H1 (cell line): ENCODE data around the gene KLHL40. TPM values are rescaled to one million over a fixed set of nuclear protein-coding genes. Genes with fewer than 3 reads are reported as not detected.

Experiments
- CTCF ChIA-PET: fragments of 300-600 bp; sonication (Branson Sonifier 250); formaldehyde crosslinking; loops from one replicate; lab custom pipeline; 2021; ENCODE audit not compliant: partially characterized antibody; lab: Charles Lee
- POLR2A ChIA-PET: fragments of 300-600 bp; sonication (Branson Sonifier 250); formaldehyde crosslinking; loops from one replicate; lab custom pipeline; 2021; ENCODE audit warnings: inconsistent platforms; ENCODE audit not compliant: partially characterized antibody; lab: Charles Lee
- DNase-seq, 2 experiments: peaks; one replicate each; pipeline versions ENCODE4 v3.0.0 to v3.0.0-alpha.2; 2010 to 2022; ENCODE audit warnings: low spot score in 2 of 2, low read depth in 1 of 2, mixed read lengths in 1 of 2
- FAIRE-seq: peaks from 2 replicates; lab custom pipeline; 2011; peaks lifted over from hg19 to GRCh38; lab: Jason Lieb, UNC
- H2AFZ ChIP-seq: 2 replicates; pipeline ENCODE4 v1.8.1; 2012; ENCODE audit warnings: low read length, inconsistent platforms
- H2AK5ac ChIP-seq: 2 replicates; pipeline ENCODE4 v1.6.1; 2013; ENCODE audit warnings: low read depth, low read length
- H2BK120ac ChIP-seq: replicated peaks from 2 replicates; pipeline ENCODE3; 2013; ENCODE audit warnings: low read depth, low read length, inconsistent platforms
- H2BK12ac ChIP-seq: 2 replicates; pipeline ENCODE4 v1.6.1; 2013; ENCODE audit warnings: low read depth, low read length
- H2BK15ac ChIP-seq: 2 replicates; pipeline ENCODE4 v1.6.1; 2013; ENCODE audit warnings: low read length
- H2BK20ac ChIP-seq: 2 replicates; pipeline ENCODE4 v1.6.1; 2013; ENCODE audit warnings: low read length
- H2BK5ac ChIP-seq: 2 replicates; pipeline ENCODE4 v1.6.1; 2013; ENCODE audit warnings: low read depth, low read length
- H3K14ac ChIP-seq: 2 replicates; pipeline ENCODE4 v1.6.1; 2013; ENCODE audit warnings: inconsistent platforms; ENCODE audit not compliant: insufficient read length
- H3K18ac ChIP-seq: 2 replicates; pipeline ENCODE4 v1.6.1; 2013; ENCODE audit warnings: low read length; ENCODE audit errors: extremely low read depth
- H3K23ac ChIP-seq: 2 replicates; pipeline ENCODE4 v1.6.1; 2013; ENCODE audit warnings: inconsistent platforms; ENCODE audit not compliant: insufficient read length
- H3K23me2 ChIP-seq: 2 replicates; pipeline ENCODE4 v1.6.1; 2013; ENCODE audit warnings: low read depth, low read length
- H3K27ac ChIP-seq: 2 replicates; pipeline ENCODE4 v1.6.1; 2011; ENCODE audit warnings: low read depth, low read length, inconsistent platforms
- H3K27me3 ChIP-seq, 4 experiments: replicated peaks in 1 of 4; 1 replicate in 1 of 4; 2 replicates in 3 of 4; pipeline versions ENCODE4 v1.6.1 to v1.8.1; 2011 to 2013; ENCODE audit warnings: low read length in 3 of 4, mild to moderate bottlenecking in 3 of 4, inconsistent platforms in 2 of 4, mixed read lengths in 2 of 4, moderate library complexity in 1 of 4; ENCODE audit not compliant: control insufficient read depth in 3 of 4, insufficient read depth in 3 of 4; ENCODE audit errors: extremely low read depth in 1 of 4
- H3K36me3 ChIP-seq, 4 experiments: 2 replicates each; pipeline versions ENCODE4 v1.6.1 to v1.8.1; 2011 to 2013; ENCODE audit warnings: mild to moderate bottlenecking in 4 of 4, low read length in 3 of 4, moderate library complexity in 2 of 4, control low read depth in 1 of 4, inconsistent platforms in 1 of 4; ENCODE audit not compliant: insufficient read depth in 4 of 4, control insufficient read depth in 2 of 4
- H3K4ac ChIP-seq: replicated peaks from 2 replicates; pipeline ENCODE3; 2013; ENCODE audit warnings: low read length, low read depth, mixed read lengths, inconsistent platforms; ENCODE audit not compliant: insufficient read length
- H3K4me1 ChIP-seq, 4 experiments: replicated peaks in 1 of 4; 1 replicate in 1 of 4; 2 replicates in 3 of 4; pipeline versions ENCODE4 v1.6.1 to v1.8.1; 2011 to 2013; ENCODE audit warnings: low read length in 3 of 4, inconsistent platforms in 2 of 4, mixed read lengths in 1 of 4; ENCODE audit not compliant: insufficient read depth in 4 of 4, control insufficient read depth in 3 of 4
- H3K4me2 ChIP-seq, 2 experiments: 2 replicates each; pipeline versions ENCODE4 v1.6.1 to v1.8.1; 2011 to 2013; ENCODE audit warnings: low read depth in 2 of 2, low read length in 2 of 2, control low read depth in 1 of 2, inconsistent platforms in 1 of 2, mild to moderate bottlenecking in 1 of 2; ENCODE audit not compliant: insufficient read depth in 1 of 2
- H3K4me3 ChIP-seq, 4 experiments: fragments of 200-600, 300-600 bp in 1 of 4; sonication (generic), shearing (Covaris generic), sonication (Bioruptor Twin) in 1 of 4; 2 replicates each; pipeline versions ENCODE4 v1.5.1 to v1.8.1; 2011 to 2016; ENCODE audit warnings: low read length in 4 of 4, low read depth in 3 of 4, control low read depth in 2 of 4, inconsistent platforms in 2 of 4, mild to moderate bottlenecking in 2 of 4, mixed read lengths in 1 of 4, moderate library complexity in 1 of 4; ENCODE audit not compliant: insufficient read depth in 2 of 4; ENCODE audit errors: extremely low read depth in 1 of 4
- H3K56ac ChIP-seq: replicated peaks from 2 replicates; pipeline ENCODE3; 2013; ENCODE audit warnings: low read depth, mild to moderate bottlenecking, mixed read lengths, low read length, inconsistent platforms; ENCODE audit not compliant: insufficient read length
- H3K79me1 ChIP-seq: 2 replicates; pipeline ENCODE4 v1.6.1; 2013; ENCODE audit warnings: low read depth, low read length, control low read depth
- H3K79me2 ChIP-seq, 2 experiments: 2 replicates each; pipeline versions ENCODE4 v1.6.1 to v1.8.1; 2012 to 2013; ENCODE audit warnings: low read length in 2 of 2, mild to moderate bottlenecking in 2 of 2, inconsistent platforms in 1 of 2; ENCODE audit not compliant: insufficient read depth in 2 of 2, control insufficient read depth in 1 of 2
- H3K9ac ChIP-seq, 4 experiments: replicated peaks in 1 of 4; 1 replicate in 1 of 4; 2 replicates in 3 of 4; pipeline versions ENCODE4 v1.6.1 to v1.8.1; 2011 to 2013; ENCODE audit warnings: low read depth in 3 of 4, low read length in 3 of 4, control low read depth in 2 of 4, mild to moderate bottlenecking in 2 of 4, moderate library complexity in 2 of 4, inconsistent platforms in 1 of 4; ENCODE audit errors: extremely low read depth in 1 of 4
- H3K9me3 ChIP-seq, 2 experiments: 2 replicates each; pipeline versions ENCODE4 v1.6.1 to v1.8.1; 2012 to 2013; ENCODE audit warnings: mild to moderate bottlenecking in 2 of 2, moderate library complexity in 2 of 2, control low read depth in 1 of 2, inconsistent platforms in 1 of 2, low read depth in 1 of 2, low read length in 1 of 2, mixed read lengths in 1 of 2; ENCODE audit not compliant: insufficient read depth in 2 of 2
- H4K20me1 ChIP-seq, 2 experiments: replicated peaks in 1 of 2; 2 replicates each; pipeline versions ENCODE3 to v1.8.1; 2011 to 2013; ENCODE audit warnings: inconsistent platforms in 2 of 2, low read length in 2 of 2, mild to moderate bottlenecking in 1 of 2; ENCODE audit not compliant: insufficient read depth in 2 of 2, control insufficient read depth in 1 of 2
- H4K5ac ChIP-seq: 2 replicates; pipeline ENCODE4 v1.6.1; 2013; ENCODE audit warnings: low read length, low read depth, mixed read lengths, inconsistent platforms; ENCODE audit not compliant: insufficient read length
- H4K8ac ChIP-seq: 2 replicates; pipeline ENCODE4 v1.8.0; 2013; ENCODE audit warnings: mild to moderate bottlenecking, moderate library complexity, low read length, inconsistent platforms; ENCODE audit not compliant: insufficient read depth; ENCODE audit errors: extremely low read depth
- H4K91ac ChIP-seq: replicated peaks from 2 replicates; pipeline ENCODE3; 2013; ENCODE audit warnings: low read length, mixed read lengths, inconsistent platforms; ENCODE audit not compliant: insufficient read length
- BACH1 ChIP-seq: IDR thresholded peaks from 2 replicates; pipeline ENCODE4 v1.6.1; 2012; ENCODE audit warnings: low read length, improper control_type of control experiment
- BCL11A ChIP-seq, 2 experiments: IDR thresholded peaks; one replicate each; pipeline ENCODE4 v1.6.1; 2011; ENCODE audit warnings: low read depth in 2 of 2, low read length in 2 of 2, mild to moderate bottlenecking in 2 of 2
- BRCA1 ChIP-seq: IDR thresholded peaks from 2 replicates; pipeline ENCODE4 v1.6.1; 2012; ENCODE audit warnings: low read depth, low read length, improper control_type of control experiment
- FOSL1 ChIP-seq: IDR thresholded peaks from 2 replicates; pipeline ENCODE4 v1.6.1; 2011; ENCODE audit warnings: mild to moderate bottlenecking, low read depth, low read length, moderate library complexity; ENCODE audit not compliant: insufficient read depth
- GABPA ChIP-seq: IDR thresholded peaks from 2 replicates; pipeline ENCODE4 v1.6.1; 2011; ENCODE audit warnings: mild to moderate bottlenecking, low read length, moderate library complexity, borderline replicate concordance; ENCODE audit not compliant: insufficient read depth
- JUND ChIP-seq: IDR thresholded peaks from 2 replicates; pipeline ENCODE4 v1.6.1; 2011; ENCODE audit warnings: mild to moderate bottlenecking, improper control_type of control experiment, low read length
- KDM4A ChIP-seq: IDR thresholded peaks from one replicate; pipeline ENCODE4 v1.7.1; 2012; ENCODE audit warnings: low read depth, mild to moderate bottlenecking, moderate library complexity, low read length, inconsistent platforms; ENCODE audit not compliant: severe bottlenecking
- POLR2A ChIP-seq, 2 experiments: IDR thresholded peaks; 1 replicate in 1 of 2; 2 replicates in 1 of 2; pipeline ENCODE4 v1.6.1; 2011; ENCODE audit warnings: low read depth in 2 of 2, low read length in 2 of 2, mild to moderate bottlenecking in 2 of 2; ENCODE audit errors: control extremely low read depth in 1 of 2
- POU5F1 ChIP-seq: IDR thresholded peaks from 2 replicates; pipeline ENCODE4 v1.6.1; 2011; ENCODE audit warnings: low read depth, mild to moderate bottlenecking, low read length, moderate library complexity
- RBBP5 ChIP-seq: IDR thresholded peaks from 2 replicates; pipeline ENCODE4 v1.7.1; 2012; ENCODE audit warnings: low read depth, mild to moderate bottlenecking, inconsistent platforms, low read length, moderate library complexity, borderline replicate concordance
- RNF2 ChIP-seq: fragments of 200-900, 300-1000 bp; sonication (generic); IDR thresholded peaks from 2 replicates; pipeline ENCODE4 v1.7.1; 2016; ENCODE audit warnings: borderline replicate concordance, low read depth, mild to moderate bottlenecking, antibody characterized with exemption, low read length; ENCODE audit not compliant: poor library complexity, severe bottlenecking; ENCODE audit errors: missing control alignments
- SAP30 ChIP-seq: fragments of 300-600 bp; sonication (generic); IDR thresholded peaks from 2 replicates; pipeline ENCODE4 v1.7.1; 2012; ENCODE audit warnings: low read length, moderate library complexity, mild to moderate bottlenecking, inconsistent platforms; ENCODE audit not compliant: insufficient read depth, insufficient replicate concordance
- SRF ChIP-seq: IDR thresholded peaks from 2 replicates; pipeline ENCODE4 v1.6.1; 2011; ENCODE audit warnings: mild to moderate bottlenecking, low read depth, low read length, moderate library complexity
- TBP ChIP-seq: IDR thresholded peaks from 2 replicates; pipeline ENCODE4 v1.6.1; 2011; ENCODE audit warnings: low read depth, low read length, improper control_type of control experiment
- WGBS, 2 experiments: shearing (Covaris generic) in 1 of 2; methylation state at CpG; one replicate each; pipeline versions ENCODE4 v1.1.6 to v1.1.7; 2013 to 2015; ENCODE audit warnings: low lambda C conversion rate in 2 of 2, mixed read lengths in 2 of 2, inconsistent platforms in 1 of 2, low coverage in 1 of 2, missing lambda C conversion rate in 1 of 2; ENCODE audit not compliant: insufficient replicate concordance in 2 of 2, insufficient coverage in 1 of 2, insufficient read length in 1 of 2; ENCODE audit errors: extremely low coverage in 1 of 2, missing lambda C conversion rate in 1 of 2; 5-methylcytosine and 5-hydroxymethylcytosine counted together
- polyA plus RNA-seq, 7 experiments: library from polyadenylated mRNA; depleted of rRNA in 3 of 7; stranded (reverse) in 5 of 7; unstranded in 2 of 7; fragments of >200 nt in 5 of 7; fragments of 200-250 nt in 2 of 7; gene quantifications; 1 replicate in 5 of 7; 2 replicates in 1 of 7; 4 replicates in 1 of 7; pipeline versions ENCODE4 v1.2.1 to v1.2.3, GENCODE V29; 2011 to 2013; ENCODE audit warnings: missing spikeins in 2 of 7, mixed read lengths in 2 of 7
- total RNA-seq: library from RNA; stranded (reverse); fragmentation: NEBNext Ultra II Directional; extraction: Animal tissue kit (Norgen Biotek cat#: 25700); gene quantifications from 2 replicates; pipeline ENCODE4 v1.2.1, GENCODE V29; 2021

KLHL40 gene
- total and polyA plus RNA-seq, 2 of the 8 experiments (the other 6 are each of a cell fraction or from before 2014, with no cell fraction given) = 0.02 TPM; not detected in 1

DNA sequence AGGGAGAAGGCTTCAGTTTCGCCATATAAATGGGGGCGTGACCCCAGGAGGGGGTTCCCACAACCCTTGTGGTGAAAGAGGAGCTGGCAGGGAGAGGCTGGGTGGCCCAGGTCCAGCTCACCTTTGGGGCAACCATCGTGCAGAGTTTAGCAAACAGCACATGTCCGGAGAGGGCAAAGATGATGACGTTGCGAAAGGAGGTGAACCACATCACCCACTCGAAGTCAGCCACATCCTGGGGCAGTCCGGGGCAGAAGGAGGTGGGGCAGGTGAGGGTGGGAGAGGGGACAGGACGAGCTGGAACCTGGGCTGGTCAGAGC is 13.5 kb downstream of the KLHL40 start:
- Histone ChIP-seq H3K4me2 (no peak overlapping the region), H3K27ac (no peak overlapping the region), H4K5ac (no peak overlapping the region), H2BK120ac (no peak overlapping the region), H3K4ac (no peak overlapping the region), H3K79me1 (no peaks in the 10 kb centered on the region), H4K20me1 (peaks cover 0 to 2% of the 10 kb centered on the region in 2 experiments), H2BK15ac (no peak overlapping the region), H3K56ac (no peak overlapping the region), H2BK12ac (no peak overlapping the region), H2AK5ac (no peak overlapping the region), H3K23ac (no peak overlapping the region), H4K8ac (no peak overlapping the region), H3K36me3 (no peaks in the 10 kb centered on the region), H3K27me3 (0 out of 7 replicates have a peak, but pooled peaks cover 0 to 2% (median 0%) of the 10 kb centered on the region in 4 experiments), H3K23me2 (peaks cover 2% of the 10 kb centered on the region; the same call in 1 of the 2 replicates), H3K14ac (no peak overlapping the region), H3K9me3 (no peaks in the 10 kb centered on the region), H2BK5ac (no peak overlapping the region), H3K4me3 (no peak overlapping the region), H3K9ac (no peak overlapping the region), H3K4me1 (peaks cover 0 to 12% (median 0%) of the 10 kb centered on the region in 4 experiments; a peak in 3 of 7 replicates), H3K79me2 (no peaks in the 10 kb centered on the region), H2BK20ac (no peak overlapping the region), H2AFZ (no peak overlapping the region), H4K91ac (no peak overlapping the region), H3K18ac (no peak overlapping the region)
- ChIA-PET CTCF (interaction anchor here (1.0 to 2.0 kb wide), 4 partner anchors 10 to 45 kb away, joined by 4 to 9 read pairs (median 6); no protein-coding TSS in a partner anchor), POLR2A (no interaction called here)
- TF ChIP-seq SRF (no peak), KDM4A (no peak), BRCA1 (no peak), POU5F1 (no peak), RBBP5 (no peak), GABPA (no peak), JUND (no peak), FOSL1 (no peak), BCL11A (IDR thresholded peaks at IDR 0.05; ENCODE audit: low read depth in 2 of 2, low read length in 2 of 2) (no peak), RNF2 (no peak), SAP30 (no peak), POLR2A (IDR thresholded peaks at IDR 0.05; ENCODE audit: control extremely low read depth in 1 of 2, low read depth in 2 of 2, low read length in 2 of 2) (no peak), BACH1 (no peak), TBP (no peak)
- WGBS, 2 experiments = 87% methylated on average over 9 of the region's 9 CpGs; no CpG with 5 or more reads in 1 of the 2 experiments
- DNase-seq (peak in 1 of 2 experiments; percentile 35), FAIRE-seq (no peak)
